NCI-H69 (cell line): ENCODE results near the gene CLN6.
"Not testable (repeated sequence)": the region's sequence is repeated elsewhere in the genome, so short reads cannot be mapped to it uniquely, and the experiment has no call there.

Experiments
- DNase-seq: peaks from one replicate; lab custom pipeline; 2025; lab: John Stamatoyannopoulos, UW

Gene CLN6

DNA sequence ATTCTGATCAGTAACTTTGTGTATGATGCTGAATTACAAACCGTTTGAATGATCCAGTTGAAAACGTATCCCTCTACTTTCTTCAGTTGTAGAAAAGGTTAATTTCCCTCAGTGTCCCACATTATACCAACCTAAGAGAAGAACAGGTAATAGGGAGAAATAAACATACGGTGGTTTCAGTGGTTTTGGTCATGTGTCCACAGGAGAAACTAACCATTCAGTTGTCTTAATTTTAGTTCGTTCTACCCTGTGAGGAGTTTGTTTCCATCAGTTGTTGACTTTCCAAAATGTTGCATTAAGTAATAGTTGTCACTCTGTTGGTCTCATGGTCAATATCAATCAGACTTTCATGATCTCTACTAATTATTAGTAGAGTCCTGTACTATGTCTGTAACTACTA lies 39.5 kb downstream of the CLN6 start:
- DNase-seq, result no peak

DNA sequence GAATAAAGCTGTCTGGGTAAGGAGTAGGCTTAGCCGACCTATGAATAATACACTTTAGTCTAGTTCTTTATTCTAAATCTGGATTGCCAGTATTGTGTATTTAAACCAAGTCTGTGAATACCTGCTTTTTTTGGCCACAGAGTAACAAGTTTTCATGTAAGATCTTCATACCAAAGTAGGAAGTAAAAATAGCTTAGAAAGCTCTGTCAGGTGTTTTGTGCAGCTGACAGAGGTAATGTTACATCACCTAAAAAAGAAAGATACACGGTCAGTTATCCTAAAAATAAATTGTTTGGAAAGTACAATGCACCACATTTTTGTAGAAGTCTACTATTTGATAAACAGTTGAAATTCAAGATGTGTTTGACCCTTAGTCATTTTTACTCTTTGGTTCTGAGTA lies 40.9 kb downstream of the CLN6 start:
- DNase-seq, result no peak

DNA sequence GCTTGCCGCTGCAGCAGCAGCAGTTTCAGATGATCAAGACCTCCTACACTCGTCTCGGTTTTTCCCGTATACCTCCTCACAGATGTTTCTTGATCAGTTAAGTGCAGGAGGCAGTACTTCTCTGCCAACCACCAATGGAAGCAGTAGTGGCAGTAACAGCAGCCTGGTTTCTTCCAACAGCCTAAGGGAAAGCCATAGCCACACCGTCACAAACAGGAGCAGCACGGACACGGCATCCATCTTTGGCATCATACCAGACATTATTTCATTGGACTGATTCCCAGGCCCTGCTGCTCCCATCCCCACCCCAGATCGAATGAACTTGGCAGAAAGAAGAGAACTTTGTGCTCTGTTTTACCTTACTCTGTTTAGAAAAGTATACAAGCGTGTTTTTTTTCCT lies 42.0 kb downstream of the CLN6 start:
- no peak for DNase-seq

DNA sequence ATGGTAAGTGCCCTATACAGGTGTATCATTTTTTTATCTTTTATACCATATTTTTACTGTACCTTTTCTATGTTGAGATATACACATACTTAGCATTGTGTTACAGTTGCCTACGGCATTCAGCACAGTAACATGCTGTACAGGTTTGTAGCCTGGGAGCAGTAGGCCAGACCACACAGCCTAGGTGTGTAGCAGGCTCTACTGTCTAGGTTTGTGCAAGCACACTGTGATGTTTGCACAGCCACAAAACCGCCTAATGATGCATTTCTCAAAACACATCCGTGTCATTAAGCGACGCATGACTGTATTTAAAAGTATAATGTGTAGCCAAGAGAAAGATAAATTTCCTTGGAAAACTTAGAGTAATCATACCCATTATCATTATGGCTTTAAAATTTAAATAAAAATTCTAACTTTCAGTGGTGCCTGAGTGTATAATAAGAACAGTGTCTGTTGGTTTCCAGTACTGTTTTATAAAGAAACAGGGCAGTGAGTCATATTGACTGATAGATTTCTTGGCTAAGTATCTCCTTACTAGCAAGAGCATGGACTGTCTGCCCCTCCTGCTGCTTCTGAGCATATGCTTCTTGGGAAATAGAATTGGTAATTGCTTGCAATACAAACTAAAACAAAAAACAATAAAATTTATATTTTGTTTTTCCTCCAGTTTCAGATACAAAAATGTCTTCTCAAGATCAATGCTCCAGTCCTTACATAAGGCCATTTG lies 42.7 kb downstream of the CLN6 start:
- peak; percentile 17 for DNase-seq

DNA sequence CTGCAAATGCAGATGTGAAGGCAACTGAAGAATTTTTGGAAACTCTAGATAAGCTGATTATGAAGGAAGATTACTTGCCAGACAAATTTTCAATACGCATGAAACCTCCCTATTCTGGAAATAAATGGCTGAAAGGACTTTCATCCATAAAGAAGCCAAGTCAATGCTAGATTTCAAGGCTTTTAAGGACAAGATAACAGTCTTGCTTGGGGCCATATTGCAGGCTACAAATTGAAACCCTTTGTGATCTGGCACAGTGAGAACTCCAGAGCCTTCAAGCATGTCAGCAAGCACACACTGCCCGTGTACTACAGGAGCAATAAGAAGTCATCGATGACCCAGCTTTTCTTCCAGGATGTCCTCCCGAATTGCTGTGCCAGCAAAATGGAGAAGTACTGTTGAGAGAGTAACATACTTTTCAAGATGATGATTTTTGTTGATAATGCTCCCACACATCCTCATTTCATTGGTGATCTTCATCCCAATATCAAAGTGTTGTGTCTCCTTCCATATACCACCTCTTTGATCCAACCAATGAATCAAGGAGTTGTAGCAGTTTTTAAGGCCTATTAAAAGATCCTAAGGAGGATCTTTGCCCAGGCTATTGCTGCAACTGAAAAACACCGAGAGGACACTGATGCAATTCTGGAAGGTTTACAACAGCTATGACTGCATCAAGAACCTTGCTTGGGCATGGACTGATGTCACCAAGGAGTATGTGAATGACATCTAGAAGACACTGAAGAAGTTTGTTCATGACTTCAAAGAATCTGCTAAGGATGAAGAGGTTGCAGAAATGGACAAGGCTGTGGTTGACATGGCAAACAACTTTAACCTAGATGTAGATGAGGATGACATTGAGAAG lies 44.7 kb downstream of the CLN6 start:
- no peak for DNase-seq

DNA sequence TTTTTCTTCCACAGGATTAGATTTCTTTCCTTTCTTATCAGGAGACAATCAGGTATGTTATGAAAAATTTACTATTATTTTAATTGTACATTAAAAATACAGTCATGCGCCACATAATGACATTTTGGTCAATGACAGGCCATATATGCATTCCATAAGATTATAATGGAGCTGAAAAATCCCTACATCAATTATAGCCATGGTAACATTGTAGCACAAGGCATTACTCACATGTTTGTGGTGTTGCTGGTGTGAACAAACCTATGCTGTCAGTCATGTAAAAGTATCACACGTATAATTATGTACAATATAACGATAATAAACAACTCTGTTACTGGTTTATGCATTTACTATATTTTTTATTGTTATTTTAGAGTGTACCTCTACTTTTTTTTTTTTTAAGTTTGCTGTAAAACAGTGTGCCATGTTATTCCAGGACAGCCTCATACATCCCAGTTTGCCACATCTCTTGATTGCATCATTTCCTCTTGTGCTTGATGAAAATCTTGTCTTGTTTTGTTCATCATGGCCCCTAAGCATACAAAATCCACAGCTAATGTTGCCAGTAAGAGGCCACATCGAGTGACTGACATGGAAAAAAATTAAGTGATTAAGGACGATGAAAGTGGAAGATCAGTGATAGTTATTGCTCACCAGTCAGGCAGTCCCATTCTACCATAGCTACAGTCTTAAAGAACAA lies 45.8 kb downstream of the CLN6 start:
- no peak for DNase-seq

DNA sequence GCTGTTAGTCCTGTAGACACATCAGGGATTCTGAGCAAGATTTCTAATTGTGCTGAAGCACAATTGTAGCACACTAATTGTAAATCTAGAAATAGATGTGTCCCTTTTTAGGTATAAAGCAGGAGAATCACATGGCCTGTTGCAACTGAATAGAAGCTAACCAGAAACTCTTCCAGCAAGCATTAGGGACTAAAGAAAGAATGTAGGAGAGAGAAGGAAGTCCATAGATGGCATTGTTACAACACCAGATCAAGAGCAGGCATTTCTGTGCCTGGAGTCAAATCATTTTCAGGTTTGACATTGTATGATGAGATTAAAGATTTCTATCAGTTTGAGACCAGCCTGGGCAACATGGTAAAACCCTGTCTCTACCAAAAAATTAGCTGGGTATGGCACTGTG lies 51.8 kb downstream of the CLN6 start:
- DNase-seq, result no peak

DNA sequence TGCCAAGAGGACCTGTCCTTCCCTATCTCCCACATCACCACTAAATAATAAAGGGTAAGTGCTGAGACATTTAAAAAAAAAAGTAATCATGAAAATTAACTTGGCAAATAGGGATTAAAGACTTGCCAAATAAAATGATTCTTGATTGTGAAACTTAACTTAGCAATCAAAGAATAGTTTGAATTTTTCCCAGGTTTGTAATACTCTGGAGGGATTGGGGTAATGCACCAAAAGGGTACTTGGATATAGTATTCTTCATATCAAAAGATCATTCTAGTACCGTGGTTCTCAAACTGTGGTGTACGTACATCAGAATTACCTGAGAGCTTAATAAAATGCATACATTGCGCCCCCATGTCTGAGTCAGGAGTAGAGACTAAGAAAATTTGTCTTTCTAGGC lies 52.9 kb downstream of the CLN6 start:
- DNase-seq, result no peak

DNA sequence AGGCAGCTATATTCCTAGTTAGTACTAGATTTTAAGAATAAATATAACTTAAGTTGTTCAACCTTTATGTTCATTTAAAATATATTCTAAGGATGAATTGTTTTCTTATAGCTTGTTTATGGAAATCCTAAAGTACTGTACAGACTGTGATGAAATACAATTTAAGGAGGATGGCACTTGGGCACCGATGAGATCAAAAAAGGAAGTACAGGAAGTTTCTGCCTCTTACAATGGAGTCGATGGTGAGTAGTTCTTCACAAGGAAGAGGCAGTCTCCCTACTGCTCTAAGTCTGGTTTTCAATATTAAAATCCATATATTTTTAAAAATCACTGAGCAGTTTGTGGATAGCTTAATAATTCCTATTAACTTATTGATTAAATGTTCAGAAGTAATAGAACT lies 54.0 kb downstream of the CLN6 start:
- no peak for DNase-seq

DNA sequence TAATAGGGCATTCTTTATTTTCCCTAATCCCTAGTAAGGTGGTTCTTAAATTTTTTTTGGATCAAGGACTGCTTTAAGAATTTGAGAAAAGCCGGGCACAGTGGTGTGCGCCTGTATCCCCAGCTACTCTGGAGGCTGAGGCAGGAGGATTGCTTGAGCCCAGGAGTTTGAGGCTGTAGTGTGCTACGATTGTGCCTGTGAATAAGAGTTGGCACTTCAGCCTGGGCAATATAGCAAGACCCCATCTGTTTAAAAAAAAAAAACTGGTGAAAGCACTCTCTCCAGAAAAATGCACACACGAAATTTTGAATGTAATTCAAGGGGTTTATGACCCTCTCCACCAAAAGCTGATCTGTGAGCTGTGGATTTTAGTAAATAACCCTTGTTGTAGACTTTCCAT lies 56.4 kb downstream of the CLN6 start:
- no peak for DNase-seq

DNA sequence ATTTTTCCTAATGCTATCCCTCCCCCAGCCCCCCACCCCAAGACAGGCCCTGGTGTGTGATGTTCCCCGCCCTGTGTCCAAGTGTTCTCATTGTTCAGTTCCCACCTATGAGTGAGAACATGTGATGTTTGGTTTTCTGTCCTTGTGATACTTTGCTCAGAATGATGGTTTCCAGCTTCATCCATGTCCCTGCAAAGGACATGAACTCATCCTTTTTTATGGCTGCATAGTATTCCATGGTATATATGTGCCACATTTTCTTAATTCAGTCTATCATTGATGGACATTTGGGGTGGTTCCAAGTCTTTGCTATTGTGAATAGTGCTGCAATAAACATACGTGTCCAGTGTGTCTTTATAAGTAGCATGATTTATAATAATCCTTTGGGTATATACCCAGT lies 57.5 kb downstream of the CLN6 start:
- not testable (repeated sequence) for DNase-seq

DNA sequence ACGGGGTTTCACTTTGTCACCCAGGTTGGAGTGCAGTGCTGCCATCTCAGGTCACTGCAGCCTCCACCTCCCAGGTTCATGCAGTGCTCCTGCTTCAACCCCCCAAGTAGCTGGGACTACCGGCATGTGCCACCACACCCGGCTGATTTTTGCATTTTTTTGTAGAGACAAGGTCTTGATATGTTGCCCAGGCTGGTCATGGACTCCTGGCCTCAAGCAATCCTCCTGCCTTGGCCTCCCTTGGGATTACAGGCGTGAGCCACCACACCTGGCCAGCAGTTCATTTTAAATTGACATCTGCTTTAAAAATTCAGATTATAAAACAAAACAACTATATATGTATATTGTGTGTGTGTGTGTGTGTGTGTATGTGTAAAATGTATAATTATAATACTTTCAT lies 62.7 kb downstream of the CLN6 start:
- DNase-seq, result no peak

DNA sequence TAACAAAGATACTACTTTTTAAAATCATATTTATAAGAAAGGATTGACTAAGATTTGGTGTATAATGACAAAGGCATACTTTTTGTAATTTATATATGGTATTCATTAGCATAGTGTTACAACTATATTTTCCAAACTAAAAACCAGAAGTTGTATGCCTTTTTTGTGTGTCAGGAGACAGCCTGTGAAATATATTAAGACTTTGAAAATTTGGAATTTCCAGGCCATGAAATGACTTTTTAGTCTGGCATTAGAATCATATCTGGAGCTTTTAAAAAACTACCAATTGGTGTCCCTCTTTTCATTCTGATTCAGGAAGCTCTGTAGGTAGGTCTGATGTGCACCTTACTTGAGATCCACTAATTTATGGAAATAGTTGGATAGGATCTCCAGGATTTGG lies 66.3 kb downstream of the CLN6 start:
- no peak for DNase-seq

DNA sequence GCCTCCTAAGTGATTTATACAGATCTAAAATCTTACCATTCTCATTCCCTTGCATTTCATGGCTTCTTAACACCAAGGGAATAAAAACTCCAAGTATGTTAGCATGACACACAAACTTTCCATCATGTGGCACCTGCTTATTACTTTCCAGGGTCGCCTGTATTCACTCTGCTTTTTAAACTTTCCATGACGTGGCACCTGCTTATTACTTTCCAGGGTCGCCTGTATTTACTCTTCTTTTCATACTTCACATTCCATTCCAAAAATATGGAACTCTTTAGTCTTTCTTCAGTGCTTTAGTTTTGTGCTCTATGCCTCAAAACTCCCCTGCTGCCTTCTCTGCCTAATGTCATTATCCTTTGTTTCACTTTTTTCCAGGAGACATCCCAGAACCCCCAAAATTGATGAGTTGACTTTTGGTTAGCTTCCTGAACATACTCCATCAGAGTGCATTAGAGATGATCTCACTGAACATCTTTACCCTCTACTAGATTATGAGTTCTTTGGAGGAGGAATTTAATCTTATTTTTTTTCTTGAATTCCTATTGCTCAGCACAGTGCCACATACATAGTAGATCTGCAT lies 71.4 kb downstream of the CLN6 start:
- DNase-seq, result no peak

DNA sequence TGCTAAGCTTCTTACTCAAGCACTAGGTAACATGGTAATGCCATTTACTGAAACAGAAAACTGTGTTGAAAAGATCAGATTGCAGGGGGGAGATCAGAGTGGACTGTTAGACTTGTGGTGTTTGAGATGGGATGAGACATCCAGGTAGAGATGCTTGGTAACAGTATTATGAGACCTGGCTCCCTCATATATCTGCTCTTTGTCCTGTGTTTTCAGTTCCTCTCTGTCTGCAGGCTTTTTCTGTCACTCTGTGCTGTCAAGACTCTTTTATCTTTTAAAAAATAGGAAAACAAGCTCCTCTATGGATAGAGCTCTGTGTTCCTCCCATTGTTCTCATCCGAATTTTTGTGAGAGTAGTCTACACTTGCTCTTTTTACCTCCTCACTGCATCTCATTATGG lies 72.5 kb downstream of the CLN6 start:
- no peak for DNase-seq
